Prostate gland (tissue), 2 donors: ENCODE measurements around the gene CFDP1.

Experiments
- CTCF ChIP-seq, 4 experiments: fragments of 200-600 bp in 2 of 4; fragments of 450-650 bp in 2 of 4; sonication (generic) in 2 of 4; IDR thresholded peaks; 1 replicate in 3 of 4; 2 replicates in 1 of 4; pipeline ENCODE4 v1.5.1; 2016 to 2019; ENCODE audit warnings: antibody characterized with exemption in 4 of 4, mild to moderate bottlenecking in 2 of 4, moderate library complexity in 2 of 4
- POLR2A ChIP-seq: fragments of 450-650 bp; IDR thresholded peaks from one replicate; pipeline ENCODE4 v1.6.1; 2016; ENCODE audit warnings: antibody characterized with exemption, mild to moderate bottlenecking
- POLR2AphosphoS5 ChIP-seq: sonication (generic); formaldehyde crosslinking; IDR thresholded peaks from one replicate; pipeline ENCODE4 v1.6.1; 2017; ENCODE audit warnings: antibody characterized with exemption

- TF ChIP-seq CTCF (IDR thresholded peaks at IDR 0.05) (no peak), POLR2A (no peak), POLR2AphosphoS5 (no peak)
Measured at GRCh38 chr16:75247249-75247648, 186.1 kb downstream of the CFDP1 start.
